ENCODE results near the gene MSGN1.
A peak's percentile ranks its signal among the peaks of the same experiment; 100 is the strongest.

MSGN1 gene, protein sequence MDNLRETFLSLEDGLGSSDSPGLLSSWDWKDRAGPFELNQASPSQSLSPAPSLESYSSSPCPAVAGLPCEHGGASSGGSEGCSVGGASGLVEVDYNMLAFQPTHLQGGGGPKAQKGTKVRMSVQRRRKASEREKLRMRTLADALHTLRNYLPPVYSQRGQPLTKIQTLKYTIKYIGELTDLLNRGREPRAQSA

DNA sequence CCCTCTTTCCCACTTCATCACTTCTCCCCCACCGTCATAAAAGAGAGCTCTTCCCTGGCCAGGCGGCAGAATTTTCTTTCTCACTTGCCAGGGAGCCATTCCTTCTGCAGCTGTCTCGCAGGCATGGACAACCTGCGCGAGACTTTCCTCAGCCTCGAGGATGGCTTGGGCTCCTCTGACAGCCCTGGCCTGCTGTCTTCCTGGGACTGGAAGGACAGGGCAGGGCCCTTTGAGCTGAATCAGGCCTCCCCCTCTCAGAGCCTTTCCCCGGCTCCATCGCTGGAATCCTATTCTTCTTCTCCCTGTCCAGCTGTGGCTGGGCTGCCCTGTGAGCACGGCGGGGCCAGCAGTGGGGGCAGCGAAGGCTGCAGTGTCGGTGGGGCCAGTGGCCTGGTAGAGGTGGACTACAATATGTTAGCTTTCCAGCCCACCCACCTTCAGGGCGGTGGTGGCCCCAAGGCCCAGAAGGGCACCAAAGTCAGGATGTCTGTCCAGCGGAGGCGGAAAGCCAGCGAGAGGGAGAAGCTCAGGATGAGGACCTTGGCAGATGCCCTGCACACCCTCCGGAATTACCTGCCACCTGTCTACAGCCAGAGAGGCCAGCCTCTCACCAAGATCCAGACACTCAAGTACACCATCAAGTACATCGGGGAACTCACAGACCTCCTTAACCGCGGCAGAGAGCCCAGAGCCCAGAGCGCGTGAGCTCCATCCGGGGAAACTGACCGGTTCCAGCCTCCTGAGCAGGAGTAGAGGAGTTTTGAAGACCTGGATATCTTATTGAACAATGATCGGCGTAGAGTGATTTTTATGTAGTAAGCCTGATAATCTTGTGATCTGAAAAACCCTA lies at the start of gene MSGN1:
Gene MSGN1, plus strand, starts transcription at position 65 of the 850 bp plus-strand sequence. Its CDS starts 59 bp downstream, at position 124.
- no peaks in the 10 kb centered on the region for H3K9me3 ChIP-seq (ENCODE audit: control insufficient read depth, insufficient read depth, low read depth, low read length)
- no peaks in the 10 kb centered on the region for H3K4me1 ChIP-seq (ENCODE audit: control insufficient read depth, insufficient read depth, low read length)
- H3K27ac ChIP-seq (ENCODE audit: extremely low read depth, low read depth, low read length) = peak within 1 kb of the TSS; percentile 8; the same call in 1 of the 2 replicates
- no peak within 1 kb of the TSS for H3K4me3 ChIP-seq (ENCODE audit: low read depth, low read length)
- POLR2A ChIA-PET = no interaction called here
- no peaks in the 10 kb centered on the region for H3K36me3 ChIP-seq (ENCODE audit: control insufficient read depth in 2 of 2, insufficient read depth in 1 of 2, low read length in 2 of 2)
- CTCF ChIA-PET = interaction anchor here (0.7 to 1.0 kb wide), 4 partner anchors 14 to 333 kb away, joined by 3 to 4 read pairs (median 4); no protein-coding TSS in a partner anchor
- TF ChIP-seq ZNF19 (tag by site-specific recombination; IDR thresholded peaks at IDR 0.05; ENCODE audit: low read depth) (no peak), ZSCAN16 (tag by site-specific recombination; IDR thresholded peaks at IDR 0.05) (no peak), ZNF155 (tag by site-specific recombination; IDR thresholded peaks at IDR 0.05) (no peak), ZNF223 (tag by site-specific recombination; IDR thresholded peaks at IDR 0.05) (no peak), ZNF530 (tag by site-specific recombination; IDR thresholded peaks at IDR 0.05; ENCODE audit: low read depth) (no peak), REPIN1 (tag by site-specific recombination; IDR thresholded peaks at IDR 0.05; ENCODE audit: low read depth) (no peak), KLF1 (tag by site-specific recombination; IDR thresholded peaks at IDR 0.05) (no peak)
- TF ChIP-seq, protein P1, sequence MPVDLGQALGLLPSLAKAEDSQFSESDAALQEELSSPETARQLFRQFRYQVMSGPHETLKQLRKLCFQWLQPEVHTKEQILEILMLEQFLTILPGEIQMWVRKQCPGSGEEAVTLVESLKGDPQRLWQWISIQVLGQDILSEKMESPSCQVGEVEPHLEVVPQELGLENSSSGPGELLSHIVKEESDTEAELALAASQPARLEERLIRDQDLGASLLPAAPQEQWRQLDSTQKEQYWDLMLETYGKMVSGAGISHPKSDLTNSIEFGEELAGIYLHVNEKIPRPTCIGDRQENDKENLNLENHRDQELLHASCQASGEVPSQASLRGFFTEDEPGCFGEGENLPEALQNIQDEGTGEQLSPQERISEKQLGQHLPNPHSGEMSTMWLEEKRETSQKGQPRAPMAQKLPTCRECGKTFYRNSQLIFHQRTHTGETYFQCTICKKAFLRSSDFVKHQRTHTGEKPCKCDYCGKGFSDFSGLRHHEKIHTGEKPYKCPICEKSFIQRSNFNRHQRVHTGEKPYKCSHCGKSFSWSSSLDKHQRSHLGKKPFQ (tag by site-specific recombination; IDR thresholded peaks at IDR 0.05) = no peak

DNA sequence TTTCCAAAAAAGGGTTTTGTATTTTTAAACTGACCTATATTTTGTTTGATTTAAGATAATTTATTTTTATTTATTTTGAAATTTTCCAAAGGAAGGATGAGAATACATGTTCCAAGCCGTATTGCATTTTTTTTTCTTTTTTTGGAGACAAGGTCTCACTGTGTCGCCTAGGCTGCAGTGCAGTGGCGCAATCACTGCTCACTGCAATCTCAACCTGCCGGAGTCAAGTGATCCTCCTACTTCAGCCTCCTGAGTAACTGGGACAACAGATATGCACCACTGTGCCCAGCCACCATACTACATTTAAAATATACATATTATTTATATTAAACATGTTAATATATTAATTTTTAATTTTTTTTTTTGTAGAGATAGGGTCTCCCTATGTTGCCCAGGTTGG lies 47.4 kb upstream of the MSGN1 start:
- Histone ChIP-seq H3K36me3 (ENCODE audit: control insufficient read depth in 2 of 2, insufficient read depth in 1 of 2, low read length in 2 of 2) (peaks cover 60 to 68% of the 10 kb centered on the region in 2 experiments), H3K4me3 (ENCODE audit: low read depth, low read length) (no peak overlapping the region), H3K27ac (ENCODE audit: extremely low read depth, low read depth, low read length) (no peak overlapping the region), H3K4me1 (ENCODE audit: control insufficient read depth, insufficient read depth, low read length) (no peaks in the 10 kb centered on the region), H3K9me3 (ENCODE audit: control insufficient read depth, insufficient read depth, low read depth, low read length) (no peaks in the 10 kb centered on the region)
- POLR2A ChIA-PET = no interaction called here
- CTCF ChIA-PET = interaction anchor here (0.9 kb wide), 1 partner anchor 461 kb away, joined by 4 read pairs; no protein-coding TSS in a partner anchor
- no peak for TF ChIP-seq ZSCAN30 (tag by site-specific recombination; IDR thresholded peaks at IDR 0.05)
- no peak for TF ChIP-seq ZNF366 (tag by site-specific recombination; conservative IDR thresholded peaks at IDR 0.05)
- no peak for TF ChIP-seq ZNF274 (IDR thresholded peaks at IDR 0.05; ENCODE audit: low read length)
- TF ChIP-seq ZNF274 (tag by site-specific recombination; IDR thresholded peaks at IDR 0.05; ENCODE audit: borderline replicate concordance) = no peak
- no peak for TF ChIP-seq ZNF174 (tag by site-specific recombination; IDR thresholded peaks at IDR 0.05)
- no peak for TF ChIP-seq ZNF747 (tag by site-specific recombination; IDR thresholded peaks at IDR 0.05)

DNA sequence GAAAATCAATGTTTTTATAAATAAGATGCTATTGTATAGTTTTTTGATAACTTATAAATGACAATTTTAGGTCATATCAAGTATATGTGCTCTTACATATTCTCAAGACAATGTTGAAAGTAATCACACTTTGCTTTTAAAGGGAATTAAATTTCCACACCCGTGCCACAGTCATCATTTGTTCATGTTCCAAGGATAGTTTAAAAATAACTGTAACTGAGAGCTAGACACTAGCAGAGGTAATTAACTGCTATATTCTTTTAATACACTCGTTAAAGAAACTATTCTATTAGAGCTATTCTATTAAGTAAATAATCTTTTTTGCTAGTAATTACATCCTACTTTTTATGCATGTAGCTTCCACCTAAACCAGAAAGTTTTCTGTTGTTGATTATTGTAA lies 44.3 kb upstream of the MSGN1 start:
- H3K9me3 ChIP-seq (ENCODE audit: control insufficient read depth, insufficient read depth, low read depth, low read length) = no peaks in the 10 kb centered on the region
- H3K4me3 ChIP-seq (ENCODE audit: low read depth, low read length) = no peak overlapping the region
- POLR2A ChIA-PET = interaction anchor here (1.9 kb wide), 1 partner anchor 18 kb away, joined by 7 read pairs; the partner anchor contains the start of genes GEN1 and SMC6
- H3K4me1 ChIP-seq (ENCODE audit: control insufficient read depth, insufficient read depth, low read length) = no peaks in the 10 kb centered on the region
- CTCF ChIA-PET = interaction anchor here (0.7 to 1.7 kb wide), 3 partner anchors 52 to 489 kb away, joined by 3 to 7 read pairs (median 3); no protein-coding TSS in a partner anchor
- peaks cover 60 to 80% of the 10 kb centered on the region in 2 experiments for H3K36me3 ChIP-seq (ENCODE audit: control insufficient read depth in 2 of 2, insufficient read depth in 1 of 2, low read length in 2 of 2)
- no peak overlapping the region for H3K27ac ChIP-seq (ENCODE audit: extremely low read depth, low read depth, low read length)
- TF ChIP-seq, protein P2, sequence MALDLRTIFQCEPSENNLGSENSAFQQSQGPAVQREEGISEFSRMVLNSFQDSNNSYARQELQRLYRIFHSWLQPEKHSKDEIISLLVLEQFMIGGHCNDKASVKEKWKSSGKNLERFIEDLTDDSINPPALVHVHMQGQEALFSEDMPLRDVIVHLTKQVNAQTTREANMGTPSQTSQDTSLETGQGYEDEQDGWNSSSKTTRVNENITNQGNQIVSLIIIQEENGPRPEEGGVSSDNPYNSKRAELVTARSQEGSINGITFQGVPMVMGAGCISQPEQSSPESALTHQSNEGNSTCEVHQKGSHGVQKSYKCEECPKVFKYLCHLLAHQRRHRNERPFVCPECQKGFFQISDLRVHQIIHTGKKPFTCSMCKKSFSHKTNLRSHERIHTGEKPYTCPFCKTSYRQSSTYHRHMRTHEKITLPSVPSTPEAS (tag by site-specific recombination; IDR thresholded peaks at IDR 0.05) = no peak
- TF ChIP-seq, protein P3, sequence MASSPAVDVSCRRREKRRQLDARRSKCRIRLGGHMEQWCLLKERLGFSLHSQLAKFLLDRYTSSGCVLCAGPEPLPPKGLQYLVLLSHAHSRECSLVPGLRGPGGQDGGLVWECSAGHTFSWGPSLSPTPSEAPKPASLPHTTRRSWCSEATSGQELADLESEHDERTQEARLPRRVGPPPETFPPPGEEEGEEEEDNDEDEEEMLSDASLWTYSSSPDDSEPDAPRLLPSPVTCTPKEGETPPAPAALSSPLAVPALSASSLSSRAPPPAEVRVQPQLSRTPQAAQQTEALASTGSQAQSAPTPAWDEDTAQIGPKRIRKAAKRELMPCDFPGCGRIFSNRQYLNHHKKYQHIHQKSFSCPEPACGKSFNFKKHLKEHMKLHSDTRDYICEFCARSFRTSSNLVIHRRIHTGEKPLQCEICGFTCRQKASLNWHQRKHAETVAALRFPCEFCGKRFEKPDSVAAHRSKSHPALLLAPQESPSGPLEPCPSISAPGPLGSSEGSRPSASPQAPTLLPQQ (tag by site-specific recombination; IDR thresholded peaks at IDR 0.05) = no peak
- TF ChIP-seq, protein P4, sequence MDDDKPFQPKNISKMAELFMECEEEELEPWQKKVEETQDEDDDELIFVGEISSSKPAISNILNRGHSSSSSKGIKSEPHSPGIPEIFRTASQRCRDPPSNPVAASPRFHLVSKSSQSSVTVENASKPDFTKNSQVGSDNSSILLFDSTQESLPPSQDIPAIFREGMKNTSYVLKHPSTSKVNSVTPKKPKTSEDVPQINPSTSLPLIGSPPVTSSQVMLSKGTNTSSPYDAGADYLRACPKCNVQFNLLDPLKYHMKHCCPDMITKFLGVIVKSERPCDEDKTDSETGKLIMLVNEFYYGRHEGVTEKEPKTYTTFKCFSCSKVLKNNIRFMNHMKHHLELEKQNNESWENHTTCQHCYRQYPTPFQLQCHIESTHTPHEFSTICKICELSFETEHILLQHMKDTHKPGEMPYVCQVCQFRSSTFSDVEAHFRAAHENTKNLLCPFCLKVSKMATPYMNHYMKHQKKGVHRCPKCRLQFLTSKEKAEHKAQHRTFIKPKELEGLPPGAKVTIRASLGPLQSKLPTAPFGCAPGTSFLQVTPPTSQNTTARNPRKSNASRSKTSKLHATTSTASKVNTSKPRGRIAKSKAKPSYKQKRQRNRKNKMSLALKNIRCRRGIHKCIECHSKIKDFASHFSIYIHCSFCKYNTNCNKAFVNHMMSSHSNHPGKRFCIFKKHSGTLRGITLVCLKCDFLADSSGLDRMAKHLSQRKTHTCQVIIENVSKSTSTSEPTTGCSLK (tag by site-specific recombination; IDR thresholded peaks at IDR 0.05) = no peak
- TF ChIP-seq ZNF2 (tag by site-specific recombination; IDR thresholded peaks at IDR 0.05) (no peak), PRDM1 (tag by site-specific recombination; IDR thresholded peaks at IDR 0.05) (no peak), HOXA7 (CRISPR knock-in tag; IDR thresholded peaks at IDR 0.05; ENCODE audit: borderline replicate concordance) (no peak)

All from HEK293 (cell line).